ENCODE results near the gene UCK2.

GRCh38 chr1:165890684-165891083 lies 63.3 kb downstream of the UCK2 start:
- TF ChIP-seq, protein P1, sequence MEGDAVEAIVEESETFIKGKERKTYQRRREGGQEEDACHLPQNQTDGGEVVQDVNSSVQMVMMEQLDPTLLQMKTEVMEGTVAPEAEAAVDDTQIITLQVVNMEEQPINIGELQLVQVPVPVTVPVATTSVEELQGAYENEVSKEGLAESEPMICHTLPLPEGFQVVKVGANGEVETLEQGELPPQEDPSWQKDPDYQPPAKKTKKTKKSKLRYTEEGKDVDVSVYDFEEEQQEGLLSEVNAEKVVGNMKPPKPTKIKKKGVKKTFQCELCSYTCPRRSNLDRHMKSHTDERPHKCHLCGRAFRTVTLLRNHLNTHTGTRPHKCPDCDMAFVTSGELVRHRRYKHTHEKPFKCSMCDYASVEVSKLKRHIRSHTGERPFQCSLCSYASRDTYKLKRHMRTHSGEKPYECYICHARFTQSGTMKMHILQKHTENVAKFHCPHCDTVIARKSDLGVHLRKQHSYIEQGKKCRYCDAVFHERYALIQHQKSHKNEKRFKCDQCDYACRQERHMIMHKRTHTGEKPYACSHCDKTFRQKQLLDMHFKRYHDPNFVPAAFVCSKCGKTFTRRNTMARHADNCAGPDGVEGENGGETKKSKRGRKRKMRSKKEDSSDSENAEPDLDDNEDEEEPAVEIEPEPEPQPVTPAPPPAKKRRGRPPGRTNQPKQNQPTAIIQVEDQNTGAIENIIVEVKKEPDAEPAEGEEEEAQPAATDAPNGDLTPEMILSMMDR (IDR thresholded peaks at IDR 0.05), result no peak
- TF ChIP-seq, protein P2, sequence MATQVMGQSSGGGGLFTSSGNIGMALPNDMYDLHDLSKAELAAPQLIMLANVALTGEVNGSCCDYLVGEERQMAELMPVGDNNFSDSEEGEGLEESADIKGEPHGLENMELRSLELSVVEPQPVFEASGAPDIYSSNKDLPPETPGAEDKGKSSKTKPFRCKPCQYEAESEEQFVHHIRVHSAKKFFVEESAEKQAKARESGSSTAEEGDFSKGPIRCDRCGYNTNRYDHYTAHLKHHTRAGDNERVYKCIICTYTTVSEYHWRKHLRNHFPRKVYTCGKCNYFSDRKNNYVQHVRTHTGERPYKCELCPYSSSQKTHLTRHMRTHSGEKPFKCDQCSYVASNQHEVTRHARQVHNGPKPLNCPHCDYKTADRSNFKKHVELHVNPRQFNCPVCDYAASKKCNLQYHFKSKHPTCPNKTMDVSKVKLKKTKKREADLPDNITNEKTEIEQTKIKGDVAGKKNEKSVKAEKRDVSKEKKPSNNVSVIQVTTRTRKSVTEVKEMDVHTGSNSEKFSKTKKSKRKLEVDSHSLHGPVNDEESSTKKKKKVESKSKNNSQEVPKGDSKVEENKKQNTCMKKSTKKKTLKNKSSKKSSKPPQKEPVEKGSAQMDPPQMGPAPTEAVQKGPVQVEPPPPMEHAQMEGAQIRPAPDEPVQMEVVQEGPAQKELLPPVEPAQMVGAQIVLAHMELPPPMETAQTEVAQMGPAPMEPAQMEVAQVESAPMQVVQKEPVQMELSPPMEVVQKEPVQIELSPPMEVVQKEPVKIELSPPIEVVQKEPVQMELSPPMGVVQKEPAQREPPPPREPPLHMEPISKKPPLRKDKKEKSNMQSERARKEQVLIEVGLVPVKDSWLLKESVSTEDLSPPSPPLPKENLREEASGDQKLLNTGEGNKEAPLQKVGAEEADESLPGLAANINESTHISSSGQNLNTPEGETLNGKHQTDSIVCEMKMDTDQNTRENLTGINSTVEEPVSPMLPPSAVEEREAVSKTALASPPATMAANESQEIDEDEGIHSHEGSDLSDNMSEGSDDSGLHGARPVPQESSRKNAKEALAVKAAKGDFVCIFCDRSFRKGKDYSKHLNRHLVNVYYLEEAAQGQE (IDR thresholded peaks at IDR 0.05; ENCODE audit: insufficient read depth in 1 of 2, low read depth in 2 of 2, low read length in 1 of 2), result no peak
- TF ChIP-seq SIN3A (IDR thresholded peaks at IDR 0.05; ENCODE audit: borderline replicate concordance, insufficient read depth, low read depth, low read length) (no peak), POLR2AphosphoS5 (IDR thresholded peaks at IDR 0.05; ENCODE audit: low read depth, low read length) (no peak)
